HG03439 (cell line): Measurements from ENCODE around the gene NFATC3.

Experiments
- ATAC-seq: cut with Tn5 transposase; IDR thresholded peaks from one replicate; pipeline ENCODE4 v1.9.1; 2021; ENCODE audit warnings: mild to moderate bottlenecking, moderate library complexity; ENCODE audit not compliant: unreplicated experiment

NFATC3 gene

DNA sequence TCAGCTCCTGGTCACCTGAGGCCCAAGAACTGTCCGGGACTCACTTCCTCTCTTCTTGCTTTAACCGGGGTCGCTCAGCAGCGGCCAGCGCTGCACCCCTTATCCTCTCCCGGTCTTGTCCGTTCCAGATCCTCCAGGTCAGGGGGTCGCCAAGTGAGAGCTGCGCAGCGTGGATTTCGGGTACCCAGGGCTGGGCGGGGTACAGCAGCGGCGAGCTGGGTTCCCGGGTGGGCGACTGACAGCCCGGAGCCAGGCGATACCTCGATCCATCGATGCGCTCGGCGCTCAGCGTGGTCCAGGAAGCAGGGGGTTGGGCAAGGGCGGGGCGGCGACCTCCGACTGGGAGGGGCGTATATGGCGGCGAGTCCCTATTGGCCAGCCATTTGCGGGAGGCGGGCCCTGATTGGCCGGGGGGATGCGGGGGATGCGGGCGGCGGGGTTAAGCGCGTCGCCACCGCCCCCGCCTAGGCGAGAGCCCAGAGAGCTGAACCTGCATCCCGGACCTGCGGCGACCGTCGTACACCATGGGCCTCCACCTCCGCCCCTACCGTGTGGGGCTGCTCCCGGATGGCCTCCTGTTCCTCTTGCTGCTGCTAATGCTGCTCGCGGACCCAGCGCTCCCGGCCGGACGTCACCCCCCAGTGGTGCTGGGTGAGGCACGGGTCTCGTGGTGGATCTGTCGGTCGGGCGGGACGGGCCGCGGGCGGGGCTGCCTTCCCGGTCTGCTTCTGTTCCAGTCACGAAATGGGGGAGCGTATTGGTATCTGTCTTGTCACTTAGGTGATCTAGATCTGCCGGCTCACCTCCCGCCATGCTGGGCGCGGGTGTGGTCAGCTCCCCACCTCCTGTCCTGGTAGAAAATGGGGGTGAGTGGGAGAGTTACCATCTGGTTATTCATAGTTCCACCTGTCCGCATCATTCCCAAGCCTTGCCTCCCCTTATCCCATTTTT is 160.0 kb downstream of the NFATC3 start, which contains the start of gene PLA2G15:
Gene PLA2G15, plus strand, starts transcription at position 471 of the 951 bp plus-strand sequence. Its CDS starts 54 bp downstream, at position 525.
- peak; percentile 89 for ATAC-seq

DNA sequence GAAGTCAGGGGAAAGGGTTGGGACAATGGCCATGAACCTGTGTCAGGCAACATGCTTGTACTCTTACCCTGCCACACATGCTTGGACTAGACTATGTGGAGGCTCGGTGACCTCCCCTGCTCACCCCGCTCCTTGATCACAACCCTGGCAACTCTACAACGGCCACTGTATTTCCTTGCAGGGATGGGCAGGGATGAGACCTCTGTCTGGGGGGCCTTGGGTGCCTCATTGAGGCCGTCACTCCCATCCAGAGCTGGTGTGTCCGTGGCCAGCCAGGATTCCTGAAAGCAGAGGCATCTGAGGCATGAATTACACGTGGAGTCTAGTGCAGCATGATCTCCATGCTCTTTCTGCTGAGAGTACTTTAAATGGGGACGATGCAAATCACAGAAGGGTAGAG is 161.0 kb downstream of the NFATC3 start:
- no peak for ATAC-seq

DNA sequence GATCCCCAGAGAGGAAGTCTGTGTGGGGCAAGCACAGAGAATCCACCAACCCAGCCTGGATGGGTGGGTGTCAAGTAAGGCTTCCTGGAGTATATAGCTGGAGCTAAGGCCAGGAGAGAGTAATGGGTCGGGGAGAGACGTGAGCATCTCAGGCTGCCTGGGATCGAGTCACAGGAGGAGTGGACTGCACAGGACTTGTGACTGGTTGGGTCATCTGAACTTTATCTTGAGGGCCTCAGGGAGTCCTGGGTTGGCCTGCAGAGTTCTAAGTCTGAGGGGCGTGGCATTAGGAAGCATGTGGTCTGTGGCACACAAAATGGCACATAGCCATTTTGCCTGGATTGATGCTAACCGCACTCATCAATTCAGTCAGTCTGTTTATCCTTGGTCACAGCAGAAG is 161.5 kb downstream of the NFATC3 start:
- ATAC-seq: no peak

DNA sequence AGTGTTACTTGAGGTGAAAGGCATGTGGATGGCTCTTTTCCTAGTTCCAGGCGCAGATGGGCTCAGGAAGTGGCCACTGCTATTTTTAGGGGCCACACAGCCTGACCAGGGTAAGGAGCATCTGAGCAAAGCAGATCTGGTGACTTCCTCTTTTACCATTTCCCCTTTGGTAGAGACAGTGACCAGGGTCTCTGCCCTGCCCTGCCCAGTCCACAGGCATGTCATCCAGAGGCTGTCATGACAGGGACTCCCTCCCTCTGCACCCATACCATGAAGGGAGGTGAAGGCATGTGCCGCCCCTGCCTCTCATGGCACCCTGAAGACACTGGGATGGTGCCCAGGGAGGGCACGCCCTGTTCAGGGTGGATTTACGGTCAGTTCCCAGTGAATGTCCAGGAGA is 162.2 kb downstream of the NFATC3 start:
- ATAC-seq: no peak

DNA sequence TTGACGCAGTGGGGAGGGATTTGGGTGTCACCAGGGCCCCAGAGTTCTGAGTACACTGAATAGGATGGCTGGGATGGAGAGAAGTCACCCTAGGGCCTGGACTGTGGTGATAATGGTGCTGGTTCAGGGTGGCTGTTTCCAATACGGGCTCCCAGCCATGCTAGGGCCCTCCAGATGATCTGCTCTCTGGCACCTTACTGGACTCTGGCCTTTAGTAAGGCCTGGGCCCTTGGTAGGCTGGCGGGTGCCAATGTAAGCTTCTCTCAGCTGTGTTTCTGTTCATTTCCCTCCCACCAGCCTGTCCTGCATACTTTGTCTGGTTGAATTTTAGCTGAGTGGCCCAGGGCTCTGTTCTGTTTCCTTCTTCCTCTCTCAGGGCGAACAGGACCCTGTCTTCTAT is 162.8 kb downstream of the NFATC3 start:
- ATAC-seq: no peak

DNA sequence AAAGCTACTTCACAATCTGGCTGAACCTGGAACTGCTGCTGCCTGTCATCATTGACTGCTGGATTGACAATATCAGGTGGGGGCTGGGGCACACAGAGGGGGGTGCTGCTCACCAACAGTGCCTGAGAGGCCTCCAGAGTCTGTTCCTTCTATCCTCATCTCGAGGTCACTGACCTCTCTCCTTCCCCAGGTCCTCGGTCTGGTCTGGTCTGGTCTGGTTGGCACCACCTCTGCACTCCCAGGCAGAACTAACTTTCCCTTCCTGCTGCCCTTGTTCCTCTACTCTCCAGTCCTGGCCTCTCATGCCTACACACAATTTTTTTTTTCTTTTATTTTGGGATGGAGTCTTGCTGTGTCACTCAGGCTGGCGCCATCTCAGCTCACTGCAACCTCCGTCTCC is 164.2 kb downstream of the NFATC3 start:
- no peak for ATAC-seq

DNA sequence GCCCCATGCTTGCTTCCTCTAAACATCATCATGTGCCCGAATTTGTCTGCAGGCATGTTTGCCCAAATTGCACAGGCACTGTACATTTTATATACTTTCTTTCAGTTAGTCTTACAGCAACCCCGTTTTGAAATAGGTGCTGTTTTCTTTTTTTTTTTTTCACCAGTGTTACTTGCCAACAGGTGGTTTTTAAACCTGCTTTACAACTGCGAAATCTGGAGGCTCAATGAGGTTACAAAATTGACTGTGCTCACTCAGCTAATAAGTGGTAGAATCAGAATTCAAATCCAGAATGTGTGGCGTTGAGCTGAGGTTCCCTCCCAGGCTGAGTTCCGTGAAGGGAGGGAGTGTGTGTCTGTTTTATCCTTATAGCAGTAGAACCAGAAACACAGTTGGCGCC is 165.8 kb downstream of the NFATC3 start:
- ATAC-seq: no peak

DNA sequence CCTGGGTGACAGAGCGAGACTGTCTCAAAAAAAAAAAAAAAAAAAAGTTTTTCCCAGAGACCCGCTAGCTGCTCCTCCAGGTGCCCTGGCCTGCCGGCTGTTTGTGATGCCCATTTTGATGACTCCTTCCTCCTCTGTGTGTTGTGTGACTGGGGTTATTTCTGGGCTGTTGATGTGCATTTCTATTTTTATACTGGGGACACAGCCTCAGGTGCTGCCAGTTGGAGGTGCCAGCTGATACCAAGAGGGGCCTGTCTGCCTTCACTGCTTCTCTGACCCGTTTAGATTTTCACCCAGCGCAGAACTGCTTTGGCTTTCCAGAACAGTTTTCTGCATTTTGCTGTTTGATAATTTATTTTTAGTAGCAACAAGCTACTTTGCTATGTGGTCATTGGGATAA is 166.7 kb downstream of the NFATC3 start:
- no peak for ATAC-seq

DNA sequence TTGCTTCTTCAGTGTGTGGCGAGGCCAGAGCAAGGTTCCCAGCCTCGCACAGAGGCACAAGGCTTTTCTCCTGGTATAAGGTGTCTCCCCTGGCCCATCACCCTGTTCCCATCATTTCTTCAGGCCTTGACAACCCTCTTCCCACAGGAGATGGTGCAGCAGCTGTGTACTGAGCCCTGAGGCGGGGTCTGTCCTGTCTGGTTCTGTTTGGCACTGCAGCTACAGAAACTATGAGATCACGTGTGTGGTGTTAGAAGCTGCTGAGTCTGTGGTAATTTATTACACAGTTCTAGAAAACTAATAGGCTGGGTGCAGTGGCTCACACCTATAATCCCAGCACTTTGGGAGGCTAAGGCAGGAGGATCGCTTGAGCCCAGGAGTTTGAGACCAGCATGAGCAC is 167.2 kb downstream of the NFATC3 start:
- no peak for ATAC-seq

DNA sequence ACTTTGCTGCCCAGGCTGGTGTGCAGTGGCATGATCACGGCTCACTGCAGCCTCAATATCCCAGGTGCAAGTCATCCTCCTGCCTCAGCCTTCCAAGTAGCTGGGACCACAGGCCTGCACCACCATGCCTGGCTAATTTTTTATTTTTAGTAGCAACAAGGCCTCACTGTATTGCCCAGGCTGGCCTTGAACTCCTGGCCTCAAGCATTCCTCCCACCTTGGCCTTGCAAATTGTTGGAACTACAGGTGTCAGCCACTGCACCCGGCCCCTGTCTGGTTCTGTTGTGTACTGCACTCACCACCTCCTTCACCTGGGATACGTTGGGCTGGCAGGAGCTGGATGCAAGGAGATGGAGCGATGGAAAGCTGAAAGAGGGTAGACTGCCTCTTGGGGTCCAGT is 168.6 kb downstream of the NFATC3 start:
- ATAC-seq: no peak

DNA sequence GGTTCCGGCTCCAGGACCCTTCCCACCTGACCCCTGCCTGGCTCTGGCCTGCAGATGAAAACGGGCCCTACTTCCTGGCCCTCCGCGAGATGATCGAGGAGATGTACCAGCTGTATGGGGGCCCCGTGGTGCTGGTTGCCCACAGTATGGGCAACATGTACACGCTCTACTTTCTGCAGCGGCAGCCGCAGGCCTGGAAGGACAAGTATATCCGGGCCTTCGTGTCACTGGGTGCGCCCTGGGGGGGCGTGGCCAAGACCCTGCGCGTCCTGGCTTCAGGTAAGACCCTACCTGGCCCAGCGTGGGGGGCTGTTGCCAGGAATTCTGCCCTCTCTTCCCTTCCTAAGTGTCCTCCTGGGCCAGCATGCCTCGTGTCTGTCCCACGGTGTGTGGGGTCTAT is 170.5 kb downstream of the NFATC3 start:
- ATAC-seq: no peak

DNA sequence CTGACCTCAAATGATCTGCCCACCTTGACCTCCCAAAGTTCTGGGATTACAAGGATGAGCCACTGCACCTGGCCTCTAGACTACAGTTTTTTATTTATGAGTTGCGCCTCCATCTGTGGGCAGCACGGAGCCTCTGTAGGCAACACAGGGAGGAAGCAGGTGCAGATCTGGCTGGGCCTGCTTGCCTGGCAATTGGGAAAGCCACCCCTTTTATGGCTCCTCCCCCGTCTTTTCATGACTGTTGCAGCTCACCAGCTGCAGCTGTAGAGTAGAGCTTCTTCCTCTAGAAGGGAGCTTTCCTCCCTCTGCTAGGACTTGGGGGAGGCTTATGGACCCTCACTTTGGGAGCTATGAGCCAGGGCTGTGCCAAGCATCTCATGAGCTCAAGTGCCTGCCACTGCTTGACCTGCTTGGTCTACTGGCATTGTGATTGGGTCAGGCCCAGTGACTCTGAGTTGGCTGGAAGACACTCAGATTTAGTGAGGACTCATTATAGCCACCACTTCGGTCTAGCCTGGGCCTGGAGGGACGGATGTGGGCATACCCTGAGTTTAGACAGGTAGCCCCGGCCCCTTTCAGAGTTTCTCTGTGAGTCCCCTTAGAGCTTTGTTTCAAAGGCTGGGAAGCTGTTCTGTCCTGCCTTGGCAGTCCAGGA is 172.2 kb downstream of the NFATC3 start:
- ATAC-seq: no peak

DNA sequence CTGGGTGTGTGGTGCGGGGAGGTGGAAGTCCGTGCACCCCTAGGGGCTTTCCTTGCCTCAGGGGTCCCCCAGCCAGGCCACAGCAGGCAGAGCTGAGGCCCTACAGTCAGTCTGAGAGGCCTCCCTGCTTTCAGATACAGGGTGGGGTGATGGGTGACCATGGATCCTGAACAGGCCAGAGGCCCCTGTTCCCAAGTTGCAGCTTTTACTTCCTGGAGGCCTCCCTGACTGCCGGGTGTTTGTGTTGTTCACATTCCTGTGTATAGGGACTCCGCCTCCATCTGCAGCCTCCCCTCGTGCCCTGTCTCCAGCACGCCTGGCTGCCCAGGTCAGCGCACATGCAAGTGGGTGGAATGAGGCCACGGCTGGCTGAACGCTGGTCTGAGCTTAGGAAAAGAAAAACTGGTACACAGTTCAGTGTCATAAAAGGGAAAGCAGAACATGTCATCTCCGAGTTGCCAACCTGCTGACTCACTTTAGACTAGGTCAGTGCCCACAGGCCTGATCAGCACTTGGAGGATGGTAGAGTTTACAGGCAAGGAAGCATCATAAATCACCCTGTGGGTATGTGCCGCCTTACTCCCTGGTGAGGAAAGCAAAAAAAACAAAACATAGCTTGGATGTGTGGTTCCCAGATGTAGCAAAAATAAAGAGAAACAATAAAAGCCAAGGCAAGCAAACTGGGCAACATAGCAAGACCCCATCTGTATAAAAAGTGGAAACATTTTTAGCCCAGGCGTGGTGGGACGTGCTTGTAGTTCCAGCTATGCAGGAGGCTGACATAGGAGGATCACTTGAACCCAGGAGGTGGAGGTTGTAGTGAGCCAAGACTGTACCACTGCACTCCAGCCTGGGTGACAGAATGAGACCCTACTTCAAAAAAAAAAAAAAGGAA is 173.0 kb downstream of the NFATC3 start:
- ATAC-seq: no peak

DNA sequence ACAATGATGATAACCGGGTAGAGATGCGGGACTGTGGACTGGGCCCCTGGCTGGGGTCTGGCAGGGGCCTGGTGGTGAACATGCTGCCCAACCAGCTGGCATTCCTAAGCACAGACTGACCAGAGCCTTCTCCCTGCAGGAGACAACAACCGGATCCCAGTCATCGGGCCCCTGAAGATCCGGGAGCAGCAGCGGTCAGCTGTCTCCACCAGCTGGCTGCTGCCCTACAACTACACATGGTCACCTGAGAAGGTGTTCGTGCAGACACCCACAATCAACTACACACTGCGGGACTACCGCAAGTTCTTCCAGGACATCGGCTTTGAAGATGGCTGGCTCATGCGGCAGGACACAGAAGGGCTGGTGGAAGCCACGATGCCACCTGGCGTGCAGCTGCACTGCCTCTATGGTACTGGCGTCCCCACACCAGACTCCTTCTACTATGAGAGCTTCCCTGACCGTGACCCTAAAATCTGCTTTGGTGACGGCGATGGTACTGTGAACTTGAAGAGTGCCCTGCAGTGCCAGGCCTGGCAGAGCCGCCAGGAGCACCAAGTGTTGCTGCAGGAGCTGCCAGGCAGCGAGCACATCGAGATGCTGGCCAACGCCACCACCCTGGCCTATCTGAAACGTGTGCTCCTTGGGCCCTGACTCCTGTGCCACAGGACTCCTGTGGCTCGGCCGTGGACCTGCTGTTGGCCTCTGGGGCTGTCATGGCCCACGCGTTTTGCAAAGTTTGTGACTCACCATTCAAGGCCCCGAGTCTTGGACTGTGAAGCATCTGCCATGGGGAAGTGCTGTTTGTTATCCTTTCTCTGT is 174.0 kb downstream of the NFATC3 start:
- ATAC-seq: no peak

DNA sequence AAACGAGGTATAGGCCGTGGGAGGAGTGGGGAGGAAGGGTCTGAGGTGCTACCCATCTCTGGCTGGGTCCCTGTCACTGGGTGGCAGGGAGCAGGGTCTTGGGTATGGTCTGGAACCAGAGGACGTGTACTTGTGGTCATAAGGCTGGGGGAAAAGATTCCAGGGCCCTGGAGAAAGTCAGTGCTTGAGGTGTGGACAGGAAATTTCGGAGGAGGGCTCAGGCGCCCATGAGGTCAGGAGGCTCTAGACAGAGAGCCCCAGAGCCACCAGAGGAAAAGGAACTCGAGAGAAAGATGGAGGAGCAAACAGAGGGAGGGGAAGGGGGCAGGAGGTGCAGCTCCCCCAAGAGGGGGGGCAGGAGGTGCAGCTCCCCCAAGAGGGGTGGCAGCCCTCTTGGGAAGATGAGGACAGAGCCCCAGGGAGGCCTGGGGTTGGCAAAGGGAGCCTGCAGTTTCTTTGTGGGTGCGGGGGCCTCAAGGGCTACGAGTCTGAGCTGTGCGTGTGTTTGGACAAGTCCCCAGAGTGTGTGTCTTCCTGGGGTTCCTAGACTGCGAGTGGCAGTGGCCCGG is 178.5 kb downstream of the NFATC3 start:
- no peak for ATAC-seq

DNA sequence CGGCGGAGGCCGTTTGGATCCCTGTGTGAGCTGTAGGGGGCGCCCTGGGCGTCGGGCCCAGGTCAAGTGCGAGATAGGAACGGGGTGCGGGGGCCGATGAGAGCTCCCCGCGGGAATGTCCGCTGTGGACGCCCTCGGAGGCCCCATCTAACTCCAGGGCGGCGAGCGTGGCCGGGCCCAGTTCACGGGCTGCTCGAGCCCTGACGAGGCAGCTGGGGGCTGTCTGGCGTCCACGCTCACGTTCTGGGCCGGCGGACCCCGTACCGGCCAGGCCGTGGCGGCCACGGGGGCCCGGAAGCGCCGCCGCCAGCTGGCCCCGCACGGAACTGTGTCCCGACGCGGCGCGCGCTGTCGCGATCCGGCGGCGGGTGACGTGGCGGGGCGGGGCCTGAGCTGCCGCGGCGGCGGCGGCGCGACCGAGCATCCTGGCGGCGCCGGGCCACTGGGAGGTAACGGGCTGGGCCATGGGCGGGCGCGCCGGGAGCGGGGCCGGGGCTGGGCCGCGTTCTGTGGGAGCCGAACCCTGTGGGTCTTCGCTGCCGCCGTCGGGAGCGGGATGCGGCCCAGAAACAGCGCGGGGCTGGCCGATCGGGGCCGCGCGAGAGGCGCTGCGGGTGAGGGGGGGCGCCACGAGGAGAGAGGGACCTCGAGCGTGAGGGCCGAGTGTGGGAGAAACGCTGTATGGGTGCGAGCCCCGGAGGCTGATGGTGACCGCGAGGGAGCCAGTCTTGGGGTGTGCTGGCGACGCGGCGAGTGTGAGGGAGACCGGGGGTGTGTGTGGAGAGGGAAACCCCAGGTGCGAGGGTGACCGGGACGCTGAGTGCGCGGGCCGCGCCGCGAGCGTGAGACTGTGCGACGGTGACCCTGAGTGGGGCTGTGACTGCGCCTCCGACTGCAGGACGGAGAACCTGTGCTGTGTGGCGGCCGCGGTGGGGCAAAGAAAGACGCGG is 179.2 kb downstream of the NFATC3 start, which contains the start of gene SLC7A6:
Gene SLC7A6, plus strand, starts transcription at position 399 of the 950 bp plus-strand sequence. CDS start 10,201 bp downstream, outside the sequence.
- ATAC-seq: peak; percentile 57

DNA sequence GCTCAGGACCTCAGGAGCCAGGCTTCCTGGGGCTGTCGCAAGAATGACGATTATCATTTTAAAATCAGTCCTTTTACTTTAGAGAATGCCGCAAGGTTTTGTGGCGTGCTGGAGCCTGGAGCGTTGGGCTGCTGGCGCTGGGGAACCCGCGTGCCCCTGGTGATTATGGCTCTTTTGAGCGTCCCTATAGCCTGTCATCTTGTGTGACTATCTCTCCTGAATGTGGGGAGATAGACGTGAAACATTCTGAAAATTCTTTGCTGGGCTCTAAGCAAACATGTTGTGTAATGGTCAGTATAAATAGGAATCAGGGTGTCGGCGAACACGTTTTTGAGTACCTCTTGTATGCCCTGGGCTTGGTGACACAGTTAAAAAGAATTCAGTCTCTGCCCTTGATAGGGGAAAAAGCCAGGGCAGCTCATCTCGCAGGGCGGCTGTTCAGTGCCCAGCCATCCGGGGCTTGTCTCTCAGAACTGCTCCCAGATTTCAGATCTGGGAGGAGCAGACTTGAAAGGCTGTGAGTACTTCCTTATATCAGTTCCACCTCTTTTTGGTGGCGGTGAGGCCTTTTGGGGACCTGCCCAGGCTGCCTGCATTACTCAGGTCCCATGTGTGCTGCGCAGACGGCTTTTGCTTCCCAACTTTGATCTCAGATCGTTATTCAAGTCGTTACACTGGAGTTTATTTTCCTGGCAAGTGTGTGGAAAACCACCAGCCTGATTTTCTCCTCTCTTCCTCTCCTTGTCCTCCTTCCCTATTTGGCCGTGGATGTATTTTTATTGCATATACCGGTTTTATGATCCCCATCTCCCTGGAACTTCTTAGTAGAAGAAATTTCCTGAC is 180.1 kb downstream of the NFATC3 start:
- peak; percentile 4 for ATAC-seq
